Osteocyte (in vitro differentiated cells): ENCODE measurements around the gene BST1. TPM values are rescaled to one million over a fixed set of nuclear protein-coding genes. Genes with fewer than 3 reads are reported as not detected.
A peak's percentile ranks its signal among the peaks of the same experiment; 100 is the strongest.

Experiments
- DNase-seq: peaks from one replicate; pipeline ENCODE4 v3.0.0; 2021; ENCODE audit warnings: mixed read lengths; ENCODE audit not compliant: unreplicated experiment; ENCODE audit errors: extremely low spot score
- H3K27ac Mint-ChIP-seq: one replicate; pipeline ENCODE4 v1.8.0; 2021; ENCODE audit warnings: mild to moderate bottlenecking, mixed read lengths; ENCODE audit not compliant: unreplicated experiment
- H3K27me3 Mint-ChIP-seq: one replicate; pipeline ENCODE4 v1.8.0; 2021; ENCODE audit warnings: mixed read lengths; ENCODE audit not compliant: unreplicated experiment
- H3K36me3 Mint-ChIP-seq: one replicate; pipeline ENCODE4 v1.8.0; 2021; ENCODE audit warnings: mixed read lengths; ENCODE audit not compliant: unreplicated experiment
- H3K4me1 Mint-ChIP-seq: one replicate; pipeline ENCODE4 v1.8.0; 2021; ENCODE audit warnings: mixed read lengths; ENCODE audit not compliant: unreplicated experiment
- H3K4me3 Mint-ChIP-seq: one replicate; pipeline ENCODE4 v1.8.0; 2021; ENCODE audit warnings: mild to moderate bottlenecking, moderate library complexity, mixed read lengths; ENCODE audit not compliant: unreplicated experiment
- H3K9me3 Mint-ChIP-seq: one replicate; pipeline ENCODE4 v1.8.0; 2021; ENCODE audit warnings: mixed read lengths; ENCODE audit not compliant: unreplicated experiment
- CTCF ChIP-seq: fragments of 200-600 bp; sonication (generic); IDR thresholded peaks from 2 replicates; pipeline ENCODE4 v1.5.0; 2021; ENCODE audit warnings: antibody characterized with exemption, mild to moderate bottlenecking, moderate library complexity
- total RNA-seq: library from RNA; stranded (reverse); gene quantifications from 2 replicates; pipeline ENCODE4 v1.2.1, GENCODE V29; 2021

Gene BST1
- total RNA-seq, 1 donor from 2014 or later = 0.54 TPM

DNA sequence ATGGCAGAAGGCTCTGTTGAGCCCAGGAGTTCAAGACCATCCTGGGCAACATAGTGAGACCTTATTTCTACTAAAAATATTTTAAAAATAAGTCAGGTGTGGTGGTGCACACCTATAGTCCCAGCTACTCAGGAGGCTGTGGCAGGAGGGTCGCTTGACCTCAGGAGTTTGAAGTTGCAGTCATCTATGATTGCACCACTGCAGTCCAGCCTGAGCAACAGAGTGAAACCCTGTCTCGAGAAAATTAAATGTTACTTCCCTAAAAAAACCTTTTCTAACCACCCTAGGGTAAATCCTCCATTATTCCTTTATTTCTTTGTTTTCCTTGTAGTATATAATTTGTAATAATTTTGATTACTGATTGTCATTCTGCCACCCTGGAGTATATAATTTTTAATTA lies 13.3 kb upstream of the BST1 start:
- Mint-ChIP-seq H3K36me3 (peaks cover 27% of the 10 kb centered on the region), H3K9me3 (no peaks in the 10 kb centered on the region), H3K4me1 (peaks cover 64% of the 10 kb centered on the region), H3K27ac (peak overlapping the region; percentile 87), H3K27me3 (no peaks in the 10 kb centered on the region), H3K4me3 (no peak overlapping the region)
- DNase-seq = no peak
- no peak for TF ChIP-seq CTCF

DNA sequence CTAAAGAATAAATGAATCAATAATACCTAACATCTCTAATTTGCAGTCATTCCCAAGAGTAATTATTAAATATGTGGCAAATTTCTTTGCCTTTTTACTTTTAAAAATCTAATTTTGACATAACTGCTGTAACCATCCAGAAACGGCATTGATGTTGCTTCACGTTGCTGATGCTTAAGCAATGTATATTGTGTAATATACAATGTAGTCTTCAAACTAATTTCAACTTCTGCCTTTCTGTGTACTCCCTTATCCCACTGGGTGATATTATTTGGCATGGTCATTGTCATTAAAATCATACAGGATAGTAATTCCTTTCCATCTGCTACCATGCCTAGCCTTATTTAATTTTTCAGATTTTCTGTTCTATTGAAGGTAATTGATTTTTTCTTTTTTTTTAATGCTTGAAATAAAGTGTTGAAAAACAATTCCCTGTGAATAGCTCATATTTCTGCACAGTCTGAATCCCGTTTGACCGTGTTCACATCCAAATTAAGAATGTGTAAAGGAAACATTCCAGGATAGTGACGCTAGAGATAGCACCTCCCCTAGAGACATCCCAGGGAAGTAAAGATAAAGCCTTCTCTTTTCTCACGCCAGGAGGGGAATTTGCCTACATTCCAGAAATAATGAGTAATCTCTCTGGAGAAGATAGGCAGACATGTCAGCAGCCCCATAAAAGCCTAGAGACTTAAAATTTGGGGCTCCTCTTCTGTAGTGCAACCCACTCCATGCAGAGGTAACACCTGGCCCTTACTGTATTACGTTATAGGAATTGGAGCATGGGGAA lies 12.7 kb upstream of the BST1 start:
- no peaks in the 10 kb centered on the region for H3K9me3 Mint-ChIP-seq
- no peaks in the 10 kb centered on the region for H3K27me3 Mint-ChIP-seq
- H3K36me3 Mint-ChIP-seq = peaks cover 24% of the 10 kb centered on the region
- no peak for DNase-seq
- no peak for TF ChIP-seq CTCF
- peak overlapping the region; percentile 12 for H3K4me3 Mint-ChIP-seq
- peak overlapping the region; percentile 87 for H3K27ac Mint-ChIP-seq
- H3K4me1 Mint-ChIP-seq = peaks cover 63% of the 10 kb centered on the region

GRCh38 chr4:15691346-15692135 lies 11.3 kb upstream of the BST1 start:
- Mint-ChIP-seq H3K27ac (peak overlapping the region; percentile 87), H3K4me1 (peaks cover 65% of the 10 kb centered on the region), H3K4me3 (no peak overlapping the region), H3K9me3 (no peaks in the 10 kb centered on the region), H3K36me3 (peaks cover 14% of the 10 kb centered on the region), H3K27me3 (no peaks in the 10 kb centered on the region)
- TF ChIP-seq CTCF = no peak
- DNase-seq = no peak

DNA sequence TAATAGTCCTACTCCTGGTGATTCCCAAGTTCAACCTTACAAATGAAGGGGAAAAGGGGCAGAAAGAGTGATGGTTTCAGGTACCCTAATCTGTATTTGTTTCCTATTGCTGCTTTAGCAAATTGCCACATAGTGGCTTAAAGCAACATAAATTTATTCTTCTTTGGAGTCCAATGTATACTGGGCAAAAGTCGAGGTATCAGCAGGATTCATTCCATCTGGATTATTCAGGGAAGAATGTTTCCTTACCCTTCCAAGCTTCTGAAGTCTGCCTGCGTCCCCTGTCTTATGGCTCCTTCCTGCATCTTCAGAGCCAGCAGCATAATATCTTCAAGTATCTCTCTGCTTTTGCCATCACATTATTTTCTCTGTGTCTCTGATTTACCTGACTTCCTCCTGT lies 10.3 kb upstream of the BST1 start:
- no peaks in the 10 kb centered on the region for H3K27me3 Mint-ChIP-seq
- H3K9me3 Mint-ChIP-seq = no peaks in the 10 kb centered on the region
- peak overlapping the region; percentile 87 for H3K27ac Mint-ChIP-seq
- no peak overlapping the region for H3K4me3 Mint-ChIP-seq
- H3K4me1 Mint-ChIP-seq = peaks cover 61% of the 10 kb centered on the region
- no peak for DNase-seq
- H3K36me3 Mint-ChIP-seq = peaks cover 6% of the 10 kb centered on the region
- TF ChIP-seq CTCF = no peak

DNA sequence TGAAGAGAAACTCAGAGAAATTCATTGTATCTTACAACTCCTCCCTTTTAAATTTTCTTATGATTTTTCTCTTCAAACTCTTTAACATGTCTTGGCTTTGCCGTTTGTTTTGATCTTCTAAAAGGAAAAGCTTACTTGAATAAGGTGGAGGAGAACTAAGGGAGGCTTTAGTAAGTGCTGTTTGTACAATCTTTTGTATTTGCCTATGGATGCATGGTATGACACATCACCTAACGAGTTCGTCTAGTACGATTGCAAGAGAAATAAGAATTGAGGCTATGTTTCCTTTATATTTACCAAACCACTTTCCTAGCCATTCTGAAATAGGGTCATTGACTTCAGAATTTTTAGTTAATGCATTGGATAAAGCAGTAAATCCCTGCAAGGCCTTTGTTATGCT lies 8.4 kb upstream of the BST1 start:
- Mint-ChIP-seq H3K9me3 (no peaks in the 10 kb centered on the region), H3K4me1 (peaks cover 45% of the 10 kb centered on the region), H3K36me3 (no peaks in the 10 kb centered on the region), H3K27ac (no peak overlapping the region), H3K27me3 (no peaks in the 10 kb centered on the region), H3K4me3 (no peak overlapping the region)
- no peak for TF ChIP-seq CTCF
- no peak for DNase-seq
